HG02759 (cell line): ENCODE data around the gene ACRBP.

Experiments used
- ATAC-seq: cut with Tn5 transposase; IDR thresholded peaks from one replicate; pipeline ENCODE4 v1.9.1; 2021; ENCODE audit warnings: mild to moderate bottlenecking, moderate library complexity; ENCODE audit not compliant: unreplicated experiment

The ACRBP gene

DNA sequence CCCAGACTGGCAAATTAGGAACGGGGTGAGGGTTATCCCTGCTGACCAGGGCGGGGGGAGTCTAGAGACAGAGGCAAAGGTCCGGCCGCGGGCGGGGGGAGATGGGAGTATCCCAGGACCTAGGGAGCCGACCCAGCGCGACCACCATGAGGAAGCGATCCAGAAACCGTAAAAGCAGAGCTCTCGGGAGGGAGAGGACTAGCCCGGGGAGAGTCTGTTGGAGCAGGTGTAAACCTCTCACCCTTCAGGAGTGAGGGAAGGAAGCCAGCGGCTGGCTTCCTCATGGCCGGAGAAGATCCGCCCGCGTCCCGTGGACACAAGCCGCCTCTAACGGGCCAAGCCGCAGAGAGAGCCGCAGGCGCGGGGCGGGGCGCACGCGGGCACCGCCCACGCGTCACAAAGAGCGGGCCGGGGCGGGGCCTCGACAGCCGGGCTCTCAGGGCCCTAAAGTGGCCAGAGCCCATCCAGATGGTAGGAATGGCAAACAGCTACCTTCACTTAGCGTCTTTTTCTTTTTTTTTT, at the start of gene ACRBP:
Gene ACRBP (minus strand): TSS at position 350 of the 522 bp plus-strand sequence. CDS start 66 bp downstream, at position 284.
- ATAC-seq: peak; percentile 61

DNA sequence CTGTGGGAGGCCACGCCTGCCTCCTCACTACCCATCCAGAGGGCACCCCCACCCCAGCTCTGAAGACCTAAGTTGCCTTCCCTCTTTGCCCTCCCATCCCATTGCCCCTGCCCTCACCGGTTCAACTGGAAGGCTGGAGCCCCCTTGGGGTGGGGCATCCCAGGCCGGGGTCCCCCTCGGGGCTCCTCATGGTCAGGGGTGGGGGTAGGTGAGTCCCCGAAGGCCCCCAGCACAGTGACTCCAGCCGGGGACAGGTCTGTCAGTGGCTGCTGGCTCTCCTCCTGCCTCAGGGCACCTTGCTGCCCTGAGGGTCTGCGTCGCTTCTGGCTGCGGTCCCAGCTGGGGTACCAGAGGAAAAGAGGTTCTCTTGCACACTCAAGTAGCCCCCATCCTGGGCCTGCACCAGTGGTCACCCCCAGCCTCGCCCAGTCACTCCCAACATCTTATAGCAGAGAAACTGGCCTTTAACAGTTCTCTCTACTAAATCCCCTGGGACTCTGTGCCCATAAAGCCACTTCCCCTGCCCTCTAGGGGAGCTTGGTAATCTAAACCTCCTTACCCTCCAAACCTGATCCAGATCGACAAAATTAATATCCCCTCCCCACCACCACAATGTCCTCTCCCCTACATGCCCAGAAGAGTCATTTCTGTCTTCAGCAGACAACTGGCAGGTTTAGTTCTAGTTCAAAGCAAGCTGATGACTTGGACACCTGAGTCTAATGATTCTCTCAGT, 48.2 kb upstream of the ACRBP start:
- no peak for ATAC-seq

DNA sequence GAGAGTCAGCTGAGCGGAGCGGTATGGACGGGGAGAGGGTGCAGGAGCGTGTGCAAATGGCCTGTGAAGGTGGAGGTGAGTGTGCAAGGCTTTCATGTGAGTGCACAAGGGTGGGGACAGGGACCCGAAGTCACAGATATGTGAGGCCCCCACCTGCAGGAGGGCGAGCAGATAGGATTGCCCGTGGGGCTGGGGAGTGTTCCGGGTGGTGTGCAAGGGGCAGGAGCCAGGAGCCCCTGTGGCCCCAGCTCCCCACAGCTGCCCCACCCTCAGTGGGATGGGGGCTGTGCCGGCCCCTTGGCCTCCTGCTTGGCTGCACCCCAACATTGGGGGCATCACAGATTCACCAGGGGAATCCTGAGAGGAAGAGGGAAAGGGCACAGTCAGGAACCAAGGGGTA, 47.5 kb upstream of the ACRBP start:
- ATAC-seq: no peak

DNA sequence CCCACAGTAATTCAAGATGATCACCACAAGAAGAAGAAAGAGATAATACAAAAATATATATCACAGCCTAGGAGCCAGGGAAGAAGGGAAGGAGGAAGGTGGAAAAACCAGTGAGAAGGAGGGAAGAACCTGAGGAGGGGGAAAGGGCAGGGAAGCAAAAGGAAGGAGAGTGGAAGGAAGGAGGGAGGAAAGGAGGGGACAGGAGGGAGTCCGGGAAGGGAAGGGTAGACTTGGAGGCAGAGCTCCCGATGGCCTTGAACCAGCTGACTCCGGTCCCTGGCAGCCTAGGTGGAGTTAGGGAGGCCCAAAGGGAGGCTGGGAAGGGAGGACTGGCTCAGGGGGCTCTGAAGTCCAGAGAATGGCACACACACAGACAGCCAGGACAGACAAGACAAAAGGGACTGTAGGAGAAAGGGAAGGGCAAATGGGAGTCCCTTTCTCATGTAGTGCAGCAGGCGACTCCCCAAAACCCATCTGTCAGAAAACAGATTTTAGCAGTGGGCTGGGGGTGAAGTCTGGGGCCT, 46.7 kb upstream of the ACRBP start:
- no peak for ATAC-seq

DNA sequence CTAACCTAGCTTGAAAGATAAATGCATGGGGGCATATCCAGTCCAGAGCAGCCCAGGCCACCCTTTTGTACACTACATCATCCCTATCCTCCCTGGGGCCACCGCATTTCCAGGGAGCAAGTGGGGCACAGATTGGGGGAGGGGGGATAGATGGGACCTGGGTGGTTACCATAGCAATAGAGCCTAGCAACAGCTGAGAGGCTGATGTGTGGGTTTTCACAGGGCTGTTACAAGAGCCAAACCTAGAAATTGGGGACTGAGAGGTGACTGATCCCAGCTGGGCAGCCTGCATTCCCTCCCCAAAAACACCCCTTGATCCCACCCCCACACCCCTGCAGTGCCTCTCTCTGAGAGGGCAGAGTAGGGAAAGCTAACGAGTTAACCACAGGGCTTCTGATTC, 45.7 kb upstream of the ACRBP start:
- ATAC-seq: no peak

DNA sequence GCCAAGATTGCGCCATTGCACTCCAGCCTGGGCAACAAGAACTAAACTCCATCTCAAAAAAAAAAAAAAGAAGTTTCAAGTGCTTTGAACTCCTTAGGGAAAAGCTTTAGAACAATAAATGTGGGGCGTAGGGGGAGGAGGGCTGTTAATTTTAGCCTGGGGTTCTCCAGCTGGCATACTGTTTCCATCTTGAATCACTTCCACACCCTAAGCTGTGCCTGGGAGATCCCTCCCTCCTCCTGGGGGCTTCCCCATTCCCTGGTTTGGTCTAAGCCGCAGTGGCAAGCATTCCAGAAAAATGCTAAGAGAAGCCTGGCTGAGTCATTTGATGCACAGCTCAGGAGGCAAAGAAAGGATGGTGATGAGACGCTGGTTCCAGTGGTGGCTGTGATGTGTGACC, 44.2 kb upstream of the ACRBP start:
- no peak for ATAC-seq

DNA sequence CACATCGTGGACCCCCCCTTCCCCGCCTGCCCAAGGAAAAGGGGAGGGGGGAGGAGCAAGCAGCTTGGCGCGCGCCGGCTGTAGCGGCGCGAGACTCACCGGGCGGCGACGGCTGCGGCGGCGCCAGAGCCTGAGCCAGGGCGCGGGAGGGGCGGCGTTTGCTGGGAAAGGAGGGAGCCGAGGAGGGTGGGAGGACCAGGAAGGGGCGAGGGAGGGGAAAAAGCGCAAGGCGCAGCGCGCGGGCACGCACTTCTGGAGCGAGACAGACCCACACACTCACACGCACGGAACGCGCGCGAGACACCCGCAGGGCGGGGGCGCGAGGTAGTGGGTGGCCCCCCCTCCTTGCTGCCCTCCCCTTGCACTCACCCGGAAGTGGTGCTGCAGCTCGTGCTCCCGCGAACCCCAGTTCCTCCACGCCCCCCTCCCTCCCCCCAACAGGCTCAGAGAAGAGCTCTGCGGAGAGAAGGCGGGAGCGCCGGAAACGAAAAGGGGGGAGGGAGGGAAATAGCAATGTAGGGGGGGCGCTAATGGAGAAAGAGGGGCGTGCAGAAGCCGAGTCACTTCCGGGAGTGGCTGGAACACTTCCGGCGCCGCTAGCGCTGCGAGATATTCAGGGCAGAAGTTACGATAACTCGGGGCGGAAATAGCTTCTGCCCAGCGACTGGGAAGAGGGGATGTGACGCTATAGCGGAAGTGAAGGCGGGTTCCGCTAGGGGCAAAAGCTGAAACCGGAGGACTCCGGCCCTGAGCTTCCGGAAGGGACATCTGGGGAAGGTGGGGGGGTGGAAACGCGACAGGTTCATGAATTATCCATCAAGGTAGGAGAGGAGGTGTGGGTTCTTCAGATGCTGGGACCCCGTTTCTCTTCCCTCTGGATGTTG, 42.0 kb upstream of the ACRBP start, which contains the start of gene ZNF384:
Gene ZNF384 (minus strand): TSS at position 377 of the 884 bp plus-strand sequence. CDS start 9,855 bp downstream, outside the sequence.
- ATAC-seq: peak; percentile 85

DNA sequence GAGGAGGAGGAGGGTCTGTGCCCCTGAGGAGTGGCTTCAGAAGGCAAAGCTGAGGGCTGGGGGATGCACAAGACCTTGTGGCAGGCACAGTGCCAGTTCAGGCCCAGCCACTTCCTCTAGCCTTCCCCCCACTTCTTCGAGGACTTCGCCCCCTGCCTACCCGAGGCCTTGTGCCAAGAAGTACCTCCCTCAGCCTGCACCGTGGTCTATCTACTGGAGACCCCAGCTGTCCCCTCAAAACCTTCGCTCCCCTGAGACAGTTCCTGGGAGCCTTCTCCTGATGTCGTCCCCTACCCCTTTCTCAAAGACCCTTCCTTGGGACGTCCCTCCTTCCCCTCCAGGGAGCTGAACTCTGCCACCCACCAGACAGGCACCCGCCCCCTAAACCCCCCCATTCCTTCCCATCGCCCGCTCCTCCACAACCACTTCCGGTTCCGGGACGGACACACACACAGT, 41.3 kb upstream of the ACRBP start:
- peak; percentile 4 for ATAC-seq

DNA sequence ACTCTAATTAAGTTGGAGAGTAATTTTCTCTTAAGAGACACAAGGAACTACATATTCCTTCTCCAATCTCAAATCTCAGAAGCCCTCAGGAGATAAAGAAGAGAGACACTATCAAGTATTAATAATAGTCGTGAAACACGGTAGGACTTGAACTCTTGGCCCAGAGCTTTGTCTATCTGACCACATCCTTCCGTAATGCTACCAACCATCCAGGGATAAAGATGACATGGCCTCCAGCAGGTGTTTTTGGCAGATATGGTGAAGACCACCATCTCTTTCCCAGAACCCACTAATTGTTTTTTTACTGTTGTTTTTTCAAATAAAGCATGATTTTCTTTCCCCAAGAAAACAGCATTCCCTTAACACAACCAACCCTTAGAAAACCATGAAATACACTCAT, 38.6 kb upstream of the ACRBP start:
- no peak for ATAC-seq

DNA sequence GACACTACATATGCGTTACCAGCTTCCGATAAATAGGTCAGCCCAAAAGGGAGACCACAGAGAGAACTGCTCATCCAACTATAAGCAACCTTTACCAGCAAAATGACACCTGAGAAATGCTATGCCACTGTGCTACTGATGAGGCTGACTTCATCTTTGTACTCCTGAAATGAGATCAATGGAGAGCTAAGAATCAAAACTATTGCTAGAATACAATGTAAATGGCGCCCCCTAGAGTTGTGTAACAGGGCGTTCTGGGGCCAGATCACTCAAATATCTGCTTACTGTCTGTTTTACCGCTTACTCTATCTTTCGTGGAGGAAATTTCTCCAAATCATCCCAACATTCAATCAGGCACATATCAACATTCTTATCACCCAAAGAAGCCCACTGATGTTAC, 37.4 kb upstream of the ACRBP start:
- no peak for ATAC-seq

DNA sequence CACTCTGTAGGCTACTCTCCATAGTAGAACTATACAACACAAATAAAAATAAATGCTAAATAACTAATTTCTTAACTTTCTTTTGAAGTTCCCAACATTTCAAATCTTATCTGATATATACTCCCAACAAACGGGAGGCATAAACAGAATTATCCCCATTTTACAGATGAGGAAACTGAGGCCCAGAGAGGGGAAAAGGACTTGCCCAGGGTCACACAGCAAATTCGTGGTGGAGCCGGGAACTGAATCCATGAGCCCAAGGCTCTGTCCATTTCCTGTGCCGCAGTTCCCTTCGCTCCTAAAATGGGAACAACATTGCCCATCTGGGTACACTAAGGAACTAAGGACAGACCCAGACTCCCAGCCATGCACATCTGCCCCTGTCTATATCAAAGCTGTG, 29.7 kb upstream of the ACRBP start:
- no peak for ATAC-seq

DNA sequence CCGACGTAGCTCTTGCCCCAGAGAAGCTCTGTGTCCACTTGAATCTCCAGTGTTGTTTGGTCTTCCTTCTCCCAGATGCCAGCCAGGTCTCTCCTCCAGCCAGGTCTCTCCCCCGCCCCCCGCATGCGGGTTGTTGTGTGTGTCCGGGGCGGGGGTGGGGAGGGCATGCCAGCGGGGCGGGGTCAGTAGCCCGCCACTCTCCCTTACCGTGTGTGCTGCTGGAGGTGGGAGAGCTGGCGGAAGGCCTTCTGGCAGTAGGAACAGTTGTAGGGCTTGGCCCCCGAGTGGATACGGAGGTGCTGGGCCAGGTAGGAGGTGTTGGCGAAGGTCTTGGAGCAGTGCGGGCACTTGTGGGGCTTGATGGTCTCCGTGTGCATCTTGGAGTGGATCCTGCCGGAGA, 24.9 kb upstream of the ACRBP start:
- ATAC-seq: no peak

DNA sequence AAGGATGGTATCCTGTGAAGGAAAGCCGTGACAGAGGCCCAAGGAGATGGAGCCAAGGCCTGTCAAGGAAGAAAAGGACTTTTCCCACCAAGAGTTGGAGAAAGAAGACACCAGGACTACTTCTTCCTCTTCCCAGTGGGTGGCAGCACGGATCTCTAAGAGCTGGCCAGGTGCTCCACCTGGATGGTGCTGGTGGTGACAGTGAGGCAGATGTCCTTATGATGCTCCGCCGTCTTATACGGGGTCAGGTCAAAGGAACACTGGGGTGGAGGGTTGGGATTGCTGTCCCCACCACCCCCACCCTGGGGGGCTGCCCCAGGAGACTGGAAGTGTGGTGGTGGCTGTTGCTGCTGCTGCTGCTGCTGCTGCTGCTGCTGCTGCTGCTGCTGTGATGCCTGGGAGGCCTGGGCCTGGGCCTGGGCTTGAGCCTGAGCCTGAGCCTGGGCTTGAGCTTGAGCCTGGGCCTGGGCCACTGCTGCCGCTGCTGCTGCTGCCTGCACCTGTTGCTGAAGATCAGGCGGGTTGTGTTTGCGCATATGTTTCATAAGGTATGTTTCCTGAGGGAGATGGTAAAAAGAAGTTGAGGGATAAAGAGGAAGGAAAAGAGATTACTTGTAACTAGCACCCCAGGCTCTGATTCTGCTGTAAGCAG, 20.5 kb upstream of the ACRBP start:
- ATAC-seq: no peak

DNA sequence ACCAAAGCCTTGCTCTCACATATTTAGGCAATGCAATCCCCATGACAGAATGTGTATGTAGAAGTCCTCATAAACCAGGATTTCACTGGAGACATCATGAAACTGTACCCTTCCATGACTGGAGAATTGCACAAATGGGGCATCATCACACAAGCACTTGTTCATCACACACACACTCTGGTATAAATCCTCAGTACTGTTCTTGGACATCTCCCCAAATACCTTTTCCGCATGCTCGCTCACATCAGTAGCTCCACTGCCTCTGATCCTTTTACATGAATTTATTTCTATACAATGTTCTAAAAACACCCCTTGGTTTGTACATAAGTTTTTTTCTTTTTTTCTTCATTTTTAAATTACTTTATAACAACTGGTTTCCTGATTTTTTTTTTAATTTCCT, 19.0 kb upstream of the ACRBP start:
- no peak for ATAC-seq

DNA sequence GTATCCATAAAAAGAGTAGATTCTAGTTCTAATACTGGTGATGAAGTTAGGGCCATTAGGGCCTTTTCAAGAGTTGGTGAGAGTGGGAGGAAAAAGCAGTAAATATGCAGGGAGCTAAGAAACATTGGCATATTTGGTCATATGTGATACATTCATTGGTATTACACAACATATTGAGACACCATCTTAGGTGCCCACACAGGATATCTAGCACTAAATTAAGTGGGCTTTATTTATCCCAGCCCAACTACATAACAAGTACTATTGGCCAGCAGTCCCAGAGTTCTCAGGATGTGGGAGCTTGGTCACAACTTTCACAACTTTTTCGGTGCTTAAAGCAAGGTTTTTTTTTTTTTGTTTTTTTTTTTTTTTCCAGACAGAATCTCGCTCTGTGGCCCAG, 17.7 kb upstream of the ACRBP start:
- no peak for ATAC-seq

DNA sequence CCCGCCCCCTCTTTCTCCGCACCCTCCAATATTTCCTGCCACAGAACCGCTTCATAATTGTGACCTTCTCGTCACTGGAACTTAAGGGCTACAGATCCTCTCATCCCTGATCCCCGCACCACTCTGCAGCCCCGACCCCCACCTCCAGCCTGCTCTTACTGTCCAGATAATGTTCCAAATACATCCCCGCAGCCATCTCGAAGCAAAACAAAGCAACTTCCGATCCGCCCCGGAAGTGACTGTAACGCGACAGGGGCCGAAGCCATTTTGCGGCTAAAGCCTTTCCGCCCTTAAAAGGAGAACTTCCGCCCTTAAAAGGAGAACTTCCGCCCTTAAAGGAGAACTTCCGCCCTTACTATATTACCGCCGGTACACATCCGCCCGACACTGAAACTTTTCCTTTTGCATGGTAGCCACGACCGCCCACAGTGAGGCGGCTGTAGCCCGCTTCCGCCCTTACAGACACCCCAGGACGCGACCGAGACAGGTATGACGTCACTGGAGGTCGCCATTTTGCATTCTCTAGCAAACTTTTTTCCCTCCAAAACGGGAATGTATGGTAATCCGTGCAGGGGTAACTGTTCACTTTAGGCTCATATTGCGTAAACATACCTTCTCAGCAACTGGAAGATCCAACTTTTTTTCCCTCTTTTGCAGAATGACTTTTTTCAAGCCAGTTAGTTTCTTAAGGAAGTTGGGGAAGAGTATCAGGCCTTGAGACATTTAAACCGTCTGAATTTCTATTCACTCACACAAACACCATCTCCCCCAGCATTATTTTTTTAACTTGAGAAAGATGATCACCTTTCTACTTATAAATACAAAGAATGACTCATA, 15.9 kb upstream of the ACRBP start, which contains the start of gene ING4:
Gene ING4 (minus strand): TSS at position 214 of the 837 bp plus-strand sequence. CDS start 18 bp downstream, at position 196.
- peak; percentile 98 for ATAC-seq

DNA sequence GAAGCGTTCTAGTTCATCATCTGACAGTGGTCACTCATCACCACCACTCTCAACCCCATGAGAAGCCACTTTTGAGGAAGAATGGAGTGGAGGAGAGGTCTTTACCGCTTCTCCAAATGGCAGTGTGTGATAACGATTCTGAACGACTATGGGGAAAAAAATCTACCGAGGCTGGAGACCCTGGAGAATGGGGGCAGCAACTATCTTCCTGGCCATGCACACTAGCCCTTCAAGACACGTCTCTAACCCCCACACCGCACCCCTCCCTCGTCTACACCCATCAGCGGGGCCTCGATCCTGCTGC, 15.3 kb upstream of the ACRBP start:
- peak; percentile 29 for ATAC-seq

DNA sequence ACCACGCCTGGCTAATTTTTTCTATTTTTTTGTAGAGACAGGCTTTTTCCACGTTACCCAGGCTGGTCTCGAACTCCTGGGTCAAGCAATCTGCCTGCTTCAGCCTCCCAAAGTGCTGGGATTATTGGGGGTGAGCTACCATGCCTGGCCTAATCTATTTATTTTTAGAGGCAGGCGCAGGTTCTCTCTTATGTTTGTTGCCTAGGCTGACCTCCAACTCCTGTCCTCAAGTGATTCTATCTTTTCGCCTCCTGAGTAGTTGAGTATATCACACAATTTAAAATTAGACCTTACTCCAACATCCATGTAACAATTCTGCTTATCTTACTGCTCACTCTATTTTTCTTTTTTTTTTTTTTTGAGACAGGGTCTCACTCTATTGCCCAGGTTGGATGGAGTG, 6.8 kb upstream of the ACRBP start:
- ATAC-seq: no peak

DNA sequence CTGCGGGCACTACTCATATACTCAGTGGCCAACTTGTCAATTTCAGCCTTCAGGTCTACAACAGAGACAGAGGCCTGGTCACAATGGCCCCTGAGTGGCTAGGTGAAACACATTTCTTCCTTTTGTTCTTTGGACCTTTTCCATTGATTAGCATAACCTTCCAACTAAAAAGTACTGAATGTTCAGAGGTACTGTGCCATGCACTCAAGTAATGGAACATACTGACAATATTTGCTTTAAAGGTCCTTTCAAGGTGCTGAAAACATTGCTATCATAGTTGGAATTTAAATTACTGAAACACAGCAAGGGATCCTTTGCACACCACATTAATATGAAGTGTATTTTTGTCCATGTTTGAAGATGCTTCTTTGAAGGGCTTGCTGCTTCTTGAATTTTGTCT, 6.1 kb upstream of the ACRBP start:
- no peak for ATAC-seq

DNA sequence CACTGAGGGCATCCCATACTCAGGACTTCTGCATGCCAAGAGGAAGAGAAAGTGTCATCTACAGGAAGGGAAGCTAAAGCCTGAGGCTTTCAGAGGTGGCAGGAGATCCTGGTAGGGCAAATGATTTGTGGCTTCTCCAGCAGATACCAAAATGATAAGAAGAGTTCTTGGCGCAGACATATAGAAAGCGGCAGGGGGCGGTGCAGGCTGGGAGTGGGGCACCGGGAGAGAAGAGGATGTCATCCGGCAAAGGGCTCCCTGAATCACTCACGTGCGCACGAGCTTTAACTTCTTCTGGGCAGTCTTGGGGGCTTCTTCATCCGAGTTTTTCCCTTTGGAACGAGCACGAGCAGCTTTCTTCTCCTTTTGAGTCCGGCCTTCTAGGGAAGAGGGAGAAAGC, 5.2 kb upstream of the ACRBP start:
- ATAC-seq: no peak
